ENCODE results near the gene RNU1-4.
"Not testable (repeated sequence)": the region's sequence is repeated elsewhere in the genome, so short reads cannot be mapped to it uniquely, and the experiment has no call there.

DNA sequence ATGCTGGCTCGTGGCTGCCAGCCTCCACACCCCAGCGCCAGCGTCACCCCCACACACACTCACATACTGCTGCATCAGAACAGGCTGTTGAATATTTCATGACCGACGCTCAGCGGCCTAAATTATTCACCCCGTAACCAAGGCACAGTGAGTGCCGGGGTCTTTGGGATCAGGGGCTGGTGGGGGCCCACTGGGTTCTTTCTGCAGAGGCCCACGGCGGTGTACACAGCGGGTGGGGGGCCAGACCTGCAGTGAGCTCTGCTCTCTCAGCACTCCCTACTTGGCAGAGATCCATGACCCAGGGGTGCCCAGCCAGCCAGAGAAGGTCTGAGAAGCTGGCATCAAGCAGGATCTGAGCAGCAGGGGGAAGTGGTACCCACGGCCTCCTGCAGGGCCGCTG is 29.7 kb upstream of the RNU1-4 start:
- TF ChIP-seq, protein P1, sequence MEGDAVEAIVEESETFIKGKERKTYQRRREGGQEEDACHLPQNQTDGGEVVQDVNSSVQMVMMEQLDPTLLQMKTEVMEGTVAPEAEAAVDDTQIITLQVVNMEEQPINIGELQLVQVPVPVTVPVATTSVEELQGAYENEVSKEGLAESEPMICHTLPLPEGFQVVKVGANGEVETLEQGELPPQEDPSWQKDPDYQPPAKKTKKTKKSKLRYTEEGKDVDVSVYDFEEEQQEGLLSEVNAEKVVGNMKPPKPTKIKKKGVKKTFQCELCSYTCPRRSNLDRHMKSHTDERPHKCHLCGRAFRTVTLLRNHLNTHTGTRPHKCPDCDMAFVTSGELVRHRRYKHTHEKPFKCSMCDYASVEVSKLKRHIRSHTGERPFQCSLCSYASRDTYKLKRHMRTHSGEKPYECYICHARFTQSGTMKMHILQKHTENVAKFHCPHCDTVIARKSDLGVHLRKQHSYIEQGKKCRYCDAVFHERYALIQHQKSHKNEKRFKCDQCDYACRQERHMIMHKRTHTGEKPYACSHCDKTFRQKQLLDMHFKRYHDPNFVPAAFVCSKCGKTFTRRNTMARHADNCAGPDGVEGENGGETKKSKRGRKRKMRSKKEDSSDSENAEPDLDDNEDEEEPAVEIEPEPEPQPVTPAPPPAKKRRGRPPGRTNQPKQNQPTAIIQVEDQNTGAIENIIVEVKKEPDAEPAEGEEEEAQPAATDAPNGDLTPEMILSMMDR (IDR thresholded peaks at IDR 0.05) = not testable (repeated sequence)
- not testable (repeated sequence) for TF ChIP-seq POLR2A (IDR thresholded peaks at IDR 0.05)

Measured in thyroid gland (tissue), 4 donors.